Measurements from ENCODE around the gene RIC8B.

- TF ChIP-seq CTCF (IDR thresholded peaks at IDR 0.05; ENCODE audit: low read depth, low read length, poor library complexity, severe bottlenecking) (no peak), EZH2phosphoT487 (IDR thresholded peaks at IDR 0.05; ENCODE audit: borderline replicate concordance, low read length) (no peak)
Observed at GRCh38 chr12:106804668-106805067, 30.2 kb downstream of the RIC8B start.
